ENCODE results near the gene PI4KB.

The PI4KB gene

GRCh38 chr1:151318975-151319374 is 8.2 kb downstream of the PI4KB start:
- DNase-seq (ENCODE audit: low spot score) (no peak), ATAC-seq (ENCODE audit: low read depth) (no peak)
- Histone ChIP-seq H3K27ac (ENCODE audit: poor library complexity, severe bottlenecking) (no peak overlapping the region), H3K27me3 (ENCODE audit: insufficient read depth, poor library complexity, severe bottlenecking) (no peaks in the 10 kb centered on the region), H3K36me3 (ENCODE audit: low read depth) (peaks cover 71% of the 10 kb centered on the region), H3K9me3 (ENCODE audit: severe bottlenecking) (no peaks in the 10 kb centered on the region), H3K4me1 (ENCODE audit: insufficient read depth, poor library complexity, severe bottlenecking) (peaks cover 8% of the 10 kb centered on the region), H3K4me3 (ENCODE audit: severe bottlenecking) (no peak overlapping the region)
- TF ChIP-seq CTCF (IDR thresholded peaks at IDR 0.05; ENCODE audit: poor library complexity, severe bottlenecking), result no peak

- DNase-seq (ENCODE audit: low spot score) (no peak), ATAC-seq (ENCODE audit: low read depth) (no peak)
- TF ChIP-seq CTCF (IDR thresholded peaks at IDR 0.05; ENCODE audit: poor library complexity, severe bottlenecking), result no peak
- Histone ChIP-seq H3K27ac (ENCODE audit: poor library complexity, severe bottlenecking) (no peak overlapping the region), H3K9me3 (ENCODE audit: severe bottlenecking) (no peaks in the 10 kb centered on the region), H3K27me3 (ENCODE audit: insufficient read depth, poor library complexity, severe bottlenecking) (no peaks in the 10 kb centered on the region), H3K4me3 (ENCODE audit: severe bottlenecking) (no peak overlapping the region), H3K36me3 (ENCODE audit: low read depth) (peaks cover 72% of the 10 kb centered on the region), H3K4me1 (ENCODE audit: insufficient read depth, poor library complexity, severe bottlenecking) (peaks cover 22% of the 10 kb centered on the region)
These were observed 11.5 kb downstream of the PI4KB start for GRCh38 chr1:151315565-151316235.

GRCh38 chr1:151314137-151314875 is 12.9 kb downstream of the PI4KB start:
- H3K4me1 ChIP-seq (ENCODE audit: insufficient read depth, poor library complexity, severe bottlenecking), result peaks cover 22% of the 10 kb centered on the region
- no peaks in the 10 kb centered on the region for H3K9me3 ChIP-seq (ENCODE audit: severe bottlenecking)
- H3K27ac ChIP-seq (ENCODE audit: poor library complexity, severe bottlenecking), result peak overlapping the region; percentile 29
- DNase-seq (ENCODE audit: low spot score) (no peak), ATAC-seq (ENCODE audit: low read depth) (peak; percentile 33; the same call in 2 of the 3 replicates)
- H3K36me3 ChIP-seq (ENCODE audit: low read depth), result peaks cover 76% of the 10 kb centered on the region
- no peaks in the 10 kb centered on the region for H3K27me3 ChIP-seq (ENCODE audit: insufficient read depth, poor library complexity, severe bottlenecking)
- TF ChIP-seq CTCF (IDR thresholded peaks at IDR 0.05; ENCODE audit: poor library complexity, severe bottlenecking), result no peak
- H3K4me3 ChIP-seq (ENCODE audit: severe bottlenecking), result no peak overlapping the region

DNA sequence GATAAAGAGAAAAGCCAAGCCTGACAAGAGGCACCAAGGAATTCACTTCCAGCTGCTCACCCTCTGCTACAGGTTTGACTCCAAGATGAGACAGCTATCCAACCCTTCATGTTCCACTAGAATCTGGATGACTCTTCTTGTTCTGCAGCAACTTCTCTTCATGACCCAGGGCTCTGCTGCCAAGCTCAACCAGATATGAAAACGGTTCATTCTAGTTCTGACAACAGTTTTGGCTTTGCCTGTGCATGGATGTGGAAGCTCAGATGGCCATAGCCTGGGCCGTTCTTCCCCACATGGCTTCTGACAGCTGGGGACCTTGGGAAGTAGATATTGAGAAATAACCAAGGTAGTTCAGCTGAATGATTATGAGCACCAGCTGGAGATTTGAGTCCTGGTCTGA is 13.7 kb downstream of the PI4KB start:
- H3K27me3 ChIP-seq (ENCODE audit: insufficient read depth, poor library complexity, severe bottlenecking), result no peaks in the 10 kb centered on the region
- peaks cover 81% of the 10 kb centered on the region for H3K36me3 ChIP-seq (ENCODE audit: low read depth)
- H3K4me1 ChIP-seq (ENCODE audit: insufficient read depth, poor library complexity, severe bottlenecking), result peaks cover 22% of the 10 kb centered on the region
- DNase-seq (ENCODE audit: low spot score) (no peak), ATAC-seq (ENCODE audit: low read depth) (no peak)
- no peak for TF ChIP-seq CTCF (IDR thresholded peaks at IDR 0.05; ENCODE audit: poor library complexity, severe bottlenecking)
- H3K4me3 ChIP-seq (ENCODE audit: severe bottlenecking), result no peak overlapping the region
- H3K9me3 ChIP-seq (ENCODE audit: severe bottlenecking), result no peaks in the 10 kb centered on the region
- peak overlapping the region; percentile 29 for H3K27ac ChIP-seq (ENCODE audit: poor library complexity, severe bottlenecking)

- ATAC-seq (ENCODE audit: low read depth) (no peak), DNase-seq (ENCODE audit: low spot score) (no peak)
- Histone ChIP-seq H3K27me3 (ENCODE audit: insufficient read depth, poor library complexity, severe bottlenecking) (no peaks in the 10 kb centered on the region), H3K9me3 (ENCODE audit: severe bottlenecking) (no peaks in the 10 kb centered on the region), H3K36me3 (ENCODE audit: low read depth) (peaks cover 79% of the 10 kb centered on the region), H3K4me1 (ENCODE audit: insufficient read depth, poor library complexity, severe bottlenecking) (peaks cover 22% of the 10 kb centered on the region), H3K27ac (ENCODE audit: poor library complexity, severe bottlenecking) (peak overlapping the region; percentile 57), H3K4me3 (ENCODE audit: severe bottlenecking) (no peak overlapping the region)
- no peak for TF ChIP-seq CTCF (IDR thresholded peaks at IDR 0.05; ENCODE audit: poor library complexity, severe bottlenecking)
These were observed 14.4 kb downstream of the PI4KB start for GRCh38 chr1:151312826-151313225.

Measured in RWPE2 (cell line).